K562 (cell line): ENCODE data around the gene PCSK5. TPM values are rescaled to one million over a fixed set of nuclear protein-coding genes. Genes with fewer than 3 reads are reported as not detected.

ENCODE experiments used
- ATAC-seq: fragments of 200-7000 bp; cut with Tn5 transposase; 3 replicates; pipeline ENCODE4 v1.9.1; 2020; ENCODE audit warnings: moderate library complexity
- BruUV-seq: library from RNA; stranded (reverse); fragments of 400-500 nt; replicated peaks from 2 replicates; lab custom pipeline; 2021; lab: Mats Ljungman, UMichigan
- CTCF ChIA-PET: fragments of 300-600 bp; formaldehyde crosslinking; extraction: SDS; loops from one replicate; lab custom pipeline; 2021; ENCODE audit warnings: low intra/inter-chr PET ratio; lab: Yijun Ruan, JAX
- POLR2A ChIA-PET: fragments of 300-600, 350-650 bp; sonication (Branson Sonifier 250); formaldehyde crosslinking; extraction: SDS; loops from one replicate; lab custom pipeline; 2021; ENCODE audit warnings: antibody characterized with exemption, inconsistent platforms; lab: Yijun Ruan, JAX
- DNase-seq, 4 experiments: peaks; one replicate each; pipeline versions ENCODE4 v3.0.0 to v3.0.0-alpha.2; 2011 to 2018; ENCODE audit warnings: low spot score in 3 of 4, mixed read lengths in 3 of 4; ENCODE audit errors: extremely low read depth in 1 of 4
- FAIRE-seq: peaks from 2 replicates; lab custom pipeline; 2011; peaks lifted over from hg19 to GRCh38; lab: Jason Lieb, UNC
- H2AFZ ChIP-seq: 2 replicates; pipeline ENCODE4 v1.6.0; 2011; ENCODE audit warnings: low read depth, low read length, control low read depth, inconsistent platforms
- H3K27ac ChIP-seq: fragments of 200-600 bp; 3 replicates; pipeline ENCODE4 v1.8.0; 2011; ENCODE audit warnings: low read depth, mild to moderate bottlenecking, control low read depth, inconsistent platforms, low read length, moderate library complexity, mixed read lengths; ENCODE audit errors: extremely low read depth
- H3K27me3 ChIP-seq, 2 experiments: fragments of 300-600 bp in 1 of 2; 2 replicates in 1 of 2; 3 replicates in 1 of 2; pipeline versions ENCODE4 v1.6.0 to v1.8.0; 2011; ENCODE audit warnings: inconsistent platforms in 2 of 2, low read length in 2 of 2, mild to moderate bottlenecking in 1 of 2, mixed read lengths in 1 of 2, moderate library complexity in 1 of 2; ENCODE audit not compliant: control insufficient read depth in 2 of 2, insufficient read depth in 2 of 2
- H3K36me3 ChIP-seq: fragments of 300-600 bp; 3 replicates; pipeline ENCODE4 v1.8.0; 2011; ENCODE audit warnings: mild to moderate bottlenecking, low read length, inconsistent platforms; ENCODE audit not compliant: control insufficient read depth, insufficient read depth
- H3K4me1 ChIP-seq, 2 experiments: fragments of 200-600 bp in 1 of 2; replicated peaks in 1 of 2; 2 replicates in 1 of 2; 3 replicates in 1 of 2; pipeline versions ENCODE4 v1.5.1 to v1.8.0; 2011; ENCODE audit warnings: inconsistent platforms in 2 of 2, low read length in 2 of 2, mild to moderate bottlenecking in 1 of 2, mixed read lengths in 1 of 2, moderate library complexity in 1 of 2; ENCODE audit not compliant: control insufficient read depth in 2 of 2, insufficient read depth in 2 of 2
- H3K4me2 ChIP-seq: 2 replicates; pipeline ENCODE4 v1.6.1; 2011; ENCODE audit warnings: low read length, control low read depth, inconsistent platforms, mixed read lengths; ENCODE audit not compliant: insufficient read depth
- H3K4me3 ChIP-seq: fragments of 200-600 bp; sonication (generic), shearing (Covaris generic); 2 replicates; pipeline ENCODE4 v1.5.1; 2016; ENCODE audit warnings: control low read depth, inconsistent platforms
- H3K79me2 ChIP-seq: fragments of 200-600 bp; 3 replicates; pipeline ENCODE4 v1.8.0; 2011; ENCODE audit warnings: low read length, inconsistent platforms; ENCODE audit not compliant: control insufficient read depth, insufficient read depth
- H3K9ac ChIP-seq, 2 experiments: 2 replicates each; pipeline versions ENCODE4 v1.6.0 to v1.6.1; 2011; ENCODE audit warnings: low read depth in 2 of 2, low read length in 2 of 2, control low read depth in 1 of 2, inconsistent platforms in 1 of 2, mild to moderate bottlenecking in 1 of 2, mixed read lengths in 1 of 2; ENCODE audit not compliant: insufficient read depth in 1 of 2
- H3K9me1 ChIP-seq: one replicate; pipeline ENCODE4 v1.6.0; 2011; ENCODE audit warnings: inconsistent platforms, mild to moderate bottlenecking, low read length, moderate library complexity; ENCODE audit not compliant: control insufficient read depth, insufficient read depth
- H3K9me3 ChIP-seq: replicated peaks from 2 replicates; pipeline ENCODE4 v1.5.1; 2011; ENCODE audit warnings: low read depth, low read length, inconsistent platforms; ENCODE audit not compliant: control insufficient read depth, insufficient read depth
- H4K20me1 ChIP-seq: replicated peaks from 2 replicates; pipeline ENCODE4 v1.6.1; 2011; ENCODE audit warnings: low read length, inconsistent platforms, mixed read lengths; ENCODE audit not compliant: control insufficient read depth, insufficient read depth
- FIP1L1 ChIP-seq: fragments of 200-400 bp; formaldehyde crosslinking; IDR thresholded peaks from 2 replicates; pipeline ENCODE4 v1.6.1; 2018; ENCODE audit warnings: mild to moderate bottlenecking, low read depth, low read length; ENCODE audit not compliant: poor library complexity, severe bottlenecking
- FOS ChIP-seq: IDR thresholded peaks from 3 replicates; pipeline ENCODE4 v1.6.1; 2011; ENCODE audit not compliant: insufficient read length; ENCODE audit errors: extremely low read depth
- HEY1 ChIP-seq: fragments of 250-450 bp; sonication (Bioruptor Pico); IDR thresholded peaks from 2 replicates; pipeline ENCODE4 v1.5.0; 2020; ENCODE audit warnings: mild to moderate bottlenecking, moderate library complexity, borderline replicate concordance
- IRF2 ChIP-seq: sonication (generic); formaldehyde crosslinking; IDR thresholded peaks from 2 replicates; pipeline ENCODE4 v1.8.1; 2022; ENCODE audit warnings: mild to moderate bottlenecking, missing genetic modification reagents
- MTA3 ChIP-seq: fragments of 450-650 bp; formaldehyde crosslinking; IDR thresholded peaks from 2 replicates; pipeline ENCODE4 v1.6.1; 2017; ENCODE audit warnings: mild to moderate bottlenecking, borderline replicate concordance
- NELFE ChIP-seq: IDR thresholded peaks from 2 replicates; pipeline ENCODE4 v1.6.1; 2011; ENCODE audit warnings: mild to moderate bottlenecking; ENCODE audit not compliant: insufficient read depth, insufficient read length
- NFYB ChIP-seq: IDR thresholded peaks from 2 replicates; pipeline ENCODE4 v1.6.1; 2011; ENCODE audit warnings: mild to moderate bottlenecking, moderate library complexity; ENCODE audit not compliant: insufficient read length; ENCODE audit errors: extremely low read depth
- ZNF589 ChIP-seq: fragments of 200-800 bp; sonication (Bioruptor generic); IDR thresholded peaks from 2 replicates; pipeline ENCODE4 v1.6.1; 2016; ENCODE audit warnings: low read depth, missing genetic modification characterization, missing compliant biosample characterization
- WGBS: fragments of 100-300 bp; shearing (Covaris generic); methylation state at CpG from one replicate; pipeline ENCODE4 v1.1.6; 2016; ENCODE audit warnings: low coverage, mixed read lengths; ENCODE audit not compliant: insufficient coverage; ENCODE audit errors: missing lambda C conversion rate; 5-methylcytosine and 5-hydroxymethylcytosine counted together
- in situ Hi-C: fragments of 300-500 bp; cut with MboI; formaldehyde crosslinking; loops from 4 replicates; pipeline ENCODE4 v1.15.0; 2018; ENCODE audit warnings: inconsistent platforms, mixed read lengths
- intact Hi-C: fragments of 100-400 bp; cut with micrococcal nuclease; formaldehyde crosslinking; loops from 2 replicates; pipeline ENCODE4 v1.14.2; 2022
- polyA plus RNA-seq, 8 experiments: library from polyadenylated mRNA; depleted of rRNA in 4 of 8; stranded (reverse) in 5 of 8; unstranded in 3 of 8; fragments of >200 nt; fragmentation: Nextera tagmentation in 2 of 8; fragmentation: Illumina TruSeq in 1 of 8; extraction: Ambion mirVana in 2 of 8; extraction: Trizol in 1 of 8; gene quantifications; 2 replicates each; pipeline versions ENCODE4 v1.2.1 to v1.2.3, GENCODE V29; 2011 to 2014; ENCODE audit warnings: inconsistent platforms in 1 of 8, missing spikeins in 1 of 8
- total RNA-seq, 7 experiments: library from RNA; depleted of rRNA in 6 of 7; stranded (reverse); fragments of >200 nt in 6 of 7; fragmentation: Illumina TruSeq in 2 of 7; extraction: Trizol in 2 of 7; gene quantifications; 2 replicates each; pipeline versions ENCODE4 v1.2.1 to v1.2.3, GENCODE V29; 2011 to 2021; ENCODE audit warnings: low replicate concordance in 1 of 7
- TF ChIP-seq, protein P1 (sequence below): fragments of 200-800 bp; sonication (Bioruptor generic); IDR thresholded peaks from 2 replicates; pipeline ENCODE4 v1.6.1; 2017; ENCODE audit warnings: missing genetic modification characterization, missing compliant biosample characterization
- TF ChIP-seq, protein P2 (sequence below): IDR thresholded peaks from 2 replicates; pipeline ENCODE4 v1.6.1; 2011; ENCODE audit not compliant: insufficient read length; ENCODE audit errors: extremely low read depth
- TF ChIP-seq, protein P3 (sequence below): sonication (generic); formaldehyde crosslinking; IDR thresholded peaks from 2 replicates; pipeline ENCODE4 v1.8.0; 2023; ENCODE audit warnings: mild to moderate bottlenecking, missing genetic modification reagents

The PCSK5 gene
- total and polyA plus RNA-seq, 9 of the 15 experiments (the other 6 are each of a cell fraction or from before 2014, with no cell fraction given): not detected

GRCh38 chr9:76321195-76321828 is 430.8 kb downstream of the PCSK5 start (continued):
- TF ChIP-seq NFYB: no peak
- TF ChIP-seq, protein P1, sequence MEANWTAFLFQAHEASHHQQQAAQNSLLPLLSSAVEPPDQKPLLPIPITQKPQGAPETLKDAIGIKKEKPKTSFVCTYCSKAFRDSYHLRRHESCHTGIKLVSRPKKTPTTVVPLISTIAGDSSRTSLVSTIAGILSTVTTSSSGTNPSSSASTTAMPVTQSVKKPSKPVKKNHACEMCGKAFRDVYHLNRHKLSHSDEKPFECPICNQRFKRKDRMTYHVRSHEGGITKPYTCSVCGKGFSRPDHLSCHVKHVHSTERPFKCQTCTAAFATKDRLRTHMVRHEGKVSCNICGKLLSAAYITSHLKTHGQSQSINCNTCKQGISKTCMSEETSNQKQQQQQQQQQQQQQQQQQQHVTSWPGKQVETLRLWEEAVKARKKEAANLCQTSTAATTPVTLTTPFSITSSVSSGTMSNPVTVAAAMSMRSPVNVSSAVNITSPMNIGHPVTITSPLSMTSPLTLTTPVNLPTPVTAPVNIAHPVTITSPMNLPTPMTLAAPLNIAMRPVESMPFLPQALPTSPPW (CRISPR knock-in tag): no peak

- ChIA-PET POLR2A (interaction anchor here (1.9 kb wide), 1 partner anchor 61 kb away, joined by 4 read pairs; no protein-coding TSS in a partner anchor), CTCF (no interaction called here)
- DNase-seq (no peak), FAIRE-seq (no peak), ATAC-seq (no peak; the same call in 2 of the 3 replicates)
- Histone ChIP-seq H3K9me1 (no peaks in the 10 kb centered on the region), H3K27me3 (peaks cover 0 to 19% of the 10 kb centered on the region in 2 experiments; a peak in 2 of 5 replicates), H3K4me1 (peaks cover 0 to 2% of the 10 kb centered on the region in 2 experiments; a peak in 2 of 5 replicates), H3K36me3 (no peaks in the 10 kb centered on the region), H3K9me3 (no peaks in the 10 kb centered on the region), H3K79me2 (no peaks in the 10 kb centered on the region), H3K9ac (no peak overlapping the region), H2AFZ (no peak overlapping the region), H4K20me1 (no peaks in the 10 kb centered on the region), H3K4me2 (no peak overlapping the region), H3K27ac (no peak overlapping the region), H3K4me3 (no peak overlapping the region)
- intact Hi-C loops: no loop called here
- BruUV-seq: no TSS peak
- in situ Hi-C loops: loop anchor here (25.0 kb wide), 1 partner anchor 1536 kb away; no protein-coding TSS in a partner anchor
- 0% methylated on average over 4 of the region's 10 CpGs for WGBS
- TF ChIP-seq MTA3: no peak
- no peak for TF ChIP-seq HEY1
- TF ChIP-seq, protein P2, sequence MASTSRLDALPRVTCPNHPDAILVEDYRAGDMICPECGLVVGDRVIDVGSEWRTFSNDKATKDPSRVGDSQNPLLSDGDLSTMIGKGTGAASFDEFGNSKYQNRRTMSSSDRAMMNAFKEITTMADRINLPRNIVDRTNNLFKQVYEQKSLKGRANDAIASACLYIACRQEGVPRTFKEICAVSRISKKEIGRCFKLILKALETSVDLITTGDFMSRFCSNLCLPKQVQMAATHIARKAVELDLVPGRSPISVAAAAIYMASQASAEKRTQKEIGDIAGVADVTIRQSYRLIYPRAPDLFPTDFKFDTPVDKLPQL: no peak
- TF ChIP-seq NELFE: no peak
- TF ChIP-seq, protein P3, sequence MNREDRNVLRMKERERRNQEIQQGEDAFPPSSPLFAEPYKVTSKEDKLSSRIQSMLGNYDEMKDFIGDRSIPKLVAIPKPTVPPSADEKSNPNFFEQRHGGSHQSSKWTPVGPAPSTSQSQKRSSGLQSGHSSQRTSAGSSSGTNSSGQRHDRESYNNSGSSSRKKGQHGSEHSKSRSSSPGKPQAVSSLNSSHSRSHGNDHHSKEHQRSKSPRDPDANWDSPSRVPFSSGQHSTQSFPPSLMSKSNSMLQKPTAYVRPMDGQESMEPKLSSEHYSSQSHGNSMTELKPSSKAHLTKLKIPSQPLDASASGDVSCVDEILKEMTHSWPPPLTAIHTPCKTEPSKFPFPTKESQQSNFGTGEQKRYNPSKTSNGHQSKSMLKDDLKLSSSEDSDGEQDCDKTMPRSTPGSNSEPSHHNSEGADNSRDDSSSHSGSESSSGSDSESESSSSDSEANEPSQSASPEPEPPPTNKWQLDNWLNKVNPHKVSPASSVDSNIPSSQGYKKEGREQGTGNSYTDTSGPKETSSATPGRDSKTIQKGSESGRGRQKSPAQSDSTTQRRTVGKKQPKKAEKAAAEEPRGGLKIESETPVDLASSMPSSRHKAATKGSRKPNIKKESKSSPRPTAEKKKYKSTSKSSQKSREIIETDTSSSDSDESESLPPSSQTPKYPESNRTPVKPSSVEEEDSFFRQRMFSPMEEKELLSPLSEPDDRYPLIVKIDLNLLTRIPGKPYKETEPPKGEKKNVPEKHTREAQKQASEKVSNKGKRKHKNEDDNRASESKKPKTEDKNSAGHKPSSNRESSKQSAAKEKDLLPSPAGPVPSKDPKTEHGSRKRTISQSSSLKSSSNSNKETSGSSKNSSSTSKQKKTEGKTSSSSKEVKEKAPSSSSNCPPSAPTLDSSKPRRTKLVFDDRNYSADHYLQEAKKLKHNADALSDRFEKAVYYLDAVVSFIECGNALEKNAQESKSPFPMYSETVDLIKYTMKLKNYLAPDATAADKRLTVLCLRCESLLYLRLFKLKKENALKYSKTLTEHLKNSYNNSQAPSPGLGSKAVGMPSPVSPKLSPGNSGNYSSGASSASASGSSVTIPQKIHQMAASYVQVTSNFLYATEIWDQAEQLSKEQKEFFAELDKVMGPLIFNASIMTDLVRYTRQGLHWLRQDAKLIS: no peak
- no peak for TF ChIP-seq ZNF589
- no peak for TF ChIP-seq FIP1L1
- TF ChIP-seq FOS: no peak
- no peak for TF ChIP-seq IRF2 (CRISPR knock-in tag)
Measured at GRCh38 chr9:76322810-76323209, 432.3 kb downstream of the PCSK5 start.
